Activated CD8-positive, alpha-beta memory T cell treated with anti-CD3 and anti-CD28 coated beads for 4 hours (primary cell): Measurements from ENCODE around the gene KIRREL3.

ENCODE experiments used
- DNase-seq, 2 donors: peaks; one replicate each; pipeline ENCODE4 v3.0.0-alpha.2; 2020; ENCODE audit warnings: low read depth in 2 of 2

The KIRREL3 gene

DNA sequence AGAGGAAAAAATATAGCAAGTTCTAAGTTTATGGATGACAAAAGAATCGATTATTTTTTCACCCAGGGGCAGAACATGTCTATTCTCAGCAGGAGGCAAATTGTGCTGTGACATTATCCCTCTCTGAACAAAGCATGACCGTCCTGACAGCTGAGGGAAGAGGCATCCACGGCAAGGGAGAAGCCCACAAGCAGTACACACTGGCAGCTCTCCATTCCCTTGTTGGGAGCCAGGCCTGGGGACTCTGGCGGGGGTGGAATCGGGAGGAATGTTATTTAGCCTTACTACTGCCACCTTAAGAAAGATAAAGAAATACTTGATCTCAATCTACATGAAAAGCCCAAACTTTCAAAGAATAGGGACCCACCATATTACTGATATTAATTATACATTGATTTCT, 3.4 kb downstream of the KIRREL3 start:
- DNase-seq = no peak

DNA sequence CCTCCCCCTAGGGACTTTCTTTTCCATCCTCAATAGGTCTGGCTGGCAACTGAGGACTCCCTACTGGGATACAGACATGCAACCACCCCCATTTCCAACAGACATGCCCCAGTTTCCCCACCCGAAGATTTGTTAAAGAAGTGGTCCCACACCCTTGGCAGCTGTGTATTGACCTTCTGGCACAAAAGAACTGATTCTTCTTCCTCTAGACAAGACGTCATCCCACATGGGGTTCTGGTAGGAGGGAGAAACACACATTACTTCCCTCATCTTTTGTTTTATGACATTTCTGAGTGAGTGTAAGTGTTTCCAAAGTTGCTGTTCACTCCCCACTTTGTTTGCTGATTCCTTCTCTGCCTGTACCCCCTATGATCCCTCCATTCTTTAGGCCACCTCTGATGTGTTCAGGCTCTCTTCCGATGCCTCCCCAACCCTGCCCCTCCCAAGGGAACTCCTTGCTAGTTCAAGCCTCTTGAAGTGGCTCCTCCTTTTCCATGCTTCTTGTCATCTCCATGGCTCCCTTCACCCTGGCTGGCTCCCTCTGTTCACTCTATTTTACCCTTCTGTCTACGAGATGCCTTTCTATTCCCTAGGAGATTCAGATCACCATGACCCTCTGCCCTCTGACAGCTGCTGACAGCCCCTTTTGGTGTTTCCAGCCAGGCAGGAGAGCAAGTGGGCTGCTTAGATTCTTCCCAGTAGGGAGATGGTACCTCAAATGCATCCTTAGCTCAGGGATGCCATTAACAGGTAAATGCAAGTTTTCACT, 4.3 kb downstream of the KIRREL3 start:
- DNase-seq = no peak

- DNase-seq = no peak
These were observed 7.0 kb downstream of the KIRREL3 start for GRCh38 chr11:126993599-126993998.

DNA sequence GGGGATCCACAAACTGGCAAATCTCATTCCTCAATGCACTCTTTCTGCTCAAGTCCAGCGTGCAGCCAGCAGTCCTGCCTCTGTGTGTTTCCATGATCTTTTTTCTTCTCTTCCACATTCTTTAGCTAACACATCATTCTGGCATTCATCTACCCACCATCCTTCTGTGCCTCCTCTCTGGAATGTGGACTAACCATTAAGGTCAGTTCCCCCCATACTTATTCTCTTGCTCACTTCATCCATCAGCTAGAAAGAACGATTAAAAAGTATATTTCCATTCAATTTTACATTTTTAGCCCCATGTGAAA, 7.8 kb downstream of the KIRREL3 start:
- DNase-seq = no peak

- no peak for DNase-seq
These were observed 8.3 kb downstream of the KIRREL3 start for GRCh38 chr11:126992065-126992803.

DNA sequence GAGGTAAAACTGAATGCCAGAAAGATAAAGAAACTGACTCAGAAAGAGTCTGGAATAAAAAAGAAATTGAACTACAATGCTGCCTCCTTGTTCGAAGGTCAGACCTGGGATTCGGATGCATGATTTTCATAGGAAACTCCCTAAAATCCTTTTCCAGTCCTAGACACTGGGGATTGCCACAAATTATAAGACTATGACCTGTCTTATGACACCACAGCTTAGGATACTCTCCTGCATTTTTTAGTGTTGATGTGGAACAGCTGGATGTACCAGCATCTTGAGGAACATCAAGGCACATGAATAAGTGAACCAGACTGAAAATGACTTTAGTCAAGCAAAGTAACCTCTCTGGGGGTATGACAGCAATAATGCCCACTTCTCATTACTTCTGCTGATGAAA, 9.0 kb downstream of the KIRREL3 start:
- DNase-seq = no peak

- DNase-seq = no peak
These were observed 9.7 kb downstream of the KIRREL3 start for GRCh38 chr11:126990716-126991480.

DNA sequence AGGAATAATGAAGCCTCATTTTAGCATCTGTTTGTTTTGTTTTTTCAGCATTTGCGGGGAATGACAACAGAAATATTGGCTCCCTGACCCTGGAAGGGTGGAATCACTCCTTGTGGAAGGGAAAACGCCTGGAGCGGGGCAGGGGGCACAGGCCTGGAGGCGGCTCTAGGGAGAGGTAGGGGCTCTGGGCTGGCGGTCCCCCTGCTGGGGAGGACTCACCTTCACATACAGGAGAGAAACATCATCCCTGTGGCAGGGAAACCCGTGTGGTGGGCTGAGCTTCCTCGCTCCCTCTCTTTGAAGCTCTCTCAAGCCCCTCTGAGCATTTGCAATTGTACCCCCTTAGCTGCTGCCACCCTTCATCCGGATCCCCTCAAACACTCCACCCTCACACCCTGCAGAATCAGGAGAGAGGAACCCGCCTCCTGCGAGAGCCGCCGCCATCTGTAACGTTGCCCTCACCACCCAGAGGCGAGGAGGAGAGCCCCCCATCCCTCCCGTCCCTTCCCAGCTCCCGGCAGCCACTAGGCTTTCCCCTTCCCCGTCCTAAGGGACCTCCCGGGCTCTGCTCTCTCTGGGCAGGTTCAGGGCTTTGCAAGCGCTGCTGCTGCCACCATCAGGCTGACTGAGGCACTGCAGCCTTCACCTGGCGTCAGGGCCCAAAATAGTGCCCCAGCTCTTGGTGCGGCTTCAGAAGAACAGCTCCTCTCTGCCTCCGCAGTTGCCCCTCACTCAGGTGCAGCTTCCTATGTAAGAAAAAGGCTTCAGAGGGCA, 10.4 kb downstream of the KIRREL3 start:
- DNase-seq = peak in 1 of 2 donors; percentile 3

GRCh38 chr11:126988655-126989054, 11.9 kb downstream of the KIRREL3 start:
- no peak for DNase-seq

DNA sequence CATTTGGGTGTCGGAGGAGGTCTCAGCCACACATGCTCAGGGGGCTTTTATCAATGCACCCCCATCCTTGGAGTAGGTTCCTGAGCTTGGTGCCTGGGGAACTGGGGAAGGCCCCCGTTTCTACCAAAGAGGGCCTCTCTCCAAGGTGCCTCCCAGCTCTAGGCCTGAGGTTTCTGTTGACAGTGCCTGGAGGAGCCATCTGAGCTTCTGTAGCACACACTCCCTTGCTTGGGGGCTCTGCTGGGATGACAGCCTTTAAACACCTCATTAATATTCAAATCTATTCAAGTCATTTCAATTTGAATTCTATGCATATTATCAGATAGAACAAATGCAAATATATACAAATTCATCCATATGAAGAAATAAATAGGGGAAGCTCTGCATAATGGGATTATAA, 18.9 kb downstream of the KIRREL3 start:
- DNase-seq = no peak

DNA sequence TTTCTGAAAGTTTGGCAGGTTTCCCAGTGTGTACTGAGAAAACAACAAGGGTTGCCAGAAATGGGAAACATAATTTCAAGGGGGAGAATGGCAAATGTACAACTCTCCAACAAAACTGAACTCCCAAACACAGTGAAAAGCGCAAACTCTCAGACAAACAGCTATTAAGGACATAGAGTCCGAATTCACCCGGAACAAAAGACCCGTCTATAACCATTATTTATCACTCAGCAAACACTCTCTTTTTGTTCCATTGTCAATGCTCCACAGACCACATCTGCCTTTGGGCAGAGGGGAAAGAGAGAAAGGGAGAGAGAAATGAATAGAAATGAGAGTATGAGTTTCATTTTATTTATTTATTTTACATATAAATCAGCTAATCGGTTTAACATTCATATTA, 21.7 kb downstream of the KIRREL3 start:
- no peak for DNase-seq

DNA sequence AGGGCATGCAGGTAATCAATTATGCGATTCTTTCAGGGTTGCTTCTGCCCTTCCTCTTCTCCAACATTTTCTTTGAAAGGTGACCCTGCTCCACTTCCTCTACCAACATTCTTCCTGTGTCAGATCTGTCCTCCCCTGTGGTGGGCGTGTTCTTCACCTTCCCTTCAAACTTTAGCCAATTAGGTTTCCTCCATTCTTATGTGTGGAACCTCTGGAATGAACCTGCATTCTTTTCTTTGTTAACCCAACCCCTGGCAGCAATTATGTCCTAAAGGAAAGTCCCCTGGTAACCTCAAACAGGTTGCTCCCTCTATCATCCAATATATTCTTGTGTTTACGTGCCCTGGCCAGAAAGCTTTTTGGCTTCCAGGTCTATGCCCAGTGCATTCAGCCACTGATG, 22.4 kb downstream of the KIRREL3 start:
- no peak for DNase-seq

DNA sequence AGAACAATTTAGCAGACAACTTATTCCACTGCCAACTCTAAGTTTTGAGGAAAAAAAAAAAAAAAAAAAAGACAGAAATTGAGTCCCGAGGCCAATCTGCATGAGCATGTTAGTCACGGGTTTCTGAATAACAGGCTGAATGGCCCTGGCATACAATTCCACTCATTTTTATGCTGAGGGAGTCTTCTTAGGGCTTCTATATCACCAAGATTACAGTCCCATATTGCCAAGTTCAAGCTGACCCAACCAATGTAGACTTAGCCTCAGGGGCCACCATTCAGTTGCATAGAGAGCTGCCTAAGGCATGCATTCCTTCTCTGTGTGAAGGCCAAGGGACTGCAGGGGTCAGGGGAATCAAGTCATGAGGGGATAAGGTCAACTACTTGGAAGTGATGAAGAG, 27.5 kb downstream of the KIRREL3 start:
- DNase-seq = no peak

DNA sequence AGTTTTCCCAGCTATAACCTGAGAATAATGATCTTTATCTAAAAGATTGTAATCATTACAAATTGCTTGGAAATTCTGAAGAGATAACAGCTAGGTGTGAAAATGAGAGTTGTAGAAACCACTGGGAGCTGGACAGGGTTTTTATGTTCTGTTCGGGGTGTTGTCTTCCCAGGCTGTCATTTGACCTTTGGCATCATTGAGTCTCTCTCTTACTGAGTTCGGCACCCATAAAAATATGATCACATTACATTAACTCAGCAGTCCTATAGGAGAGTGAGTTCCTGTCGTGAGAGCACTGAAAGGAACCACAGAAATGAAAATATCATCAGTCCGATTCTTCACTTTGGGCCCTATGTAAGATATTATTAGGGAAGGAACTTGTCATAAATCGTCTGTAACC, 29.3 kb downstream of the KIRREL3 start:
- no peak for DNase-seq

DNA sequence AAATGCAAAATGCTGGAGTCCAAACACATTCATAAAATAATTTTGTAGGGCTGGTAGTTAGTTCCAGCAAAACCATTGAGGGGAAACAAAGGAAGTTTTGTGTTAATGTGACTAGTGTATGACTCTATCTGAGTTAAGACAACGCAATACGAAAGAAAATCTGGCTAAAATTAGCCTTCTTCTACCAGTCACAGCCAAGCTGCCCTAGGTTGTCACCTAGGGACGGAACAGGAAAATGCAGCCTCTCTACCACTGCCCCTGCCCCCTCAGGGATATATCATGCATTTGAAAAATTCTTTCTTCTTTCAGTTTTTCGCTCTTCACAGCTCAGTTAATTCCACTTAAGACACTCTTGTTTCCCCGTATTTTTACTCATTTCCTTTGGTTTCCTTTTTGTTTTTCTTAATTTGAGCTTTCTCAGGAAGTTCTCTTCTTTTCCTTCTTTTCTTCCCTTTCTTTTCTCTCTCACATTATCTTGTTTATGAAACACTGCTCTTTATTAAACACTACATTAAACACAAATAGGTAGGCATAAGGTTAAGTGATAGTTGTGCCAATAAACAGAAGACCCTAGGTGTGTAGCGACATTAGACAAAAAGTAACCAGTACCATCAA, 30.6 kb downstream of the KIRREL3 start:
- DNase-seq = no peak

GRCh38 chr11:126968915-126969314, 31.7 kb downstream of the KIRREL3 start:
- DNase-seq = no peak

GRCh38 chr11:126965331-126965730, 35.2 kb downstream of the KIRREL3 start:
- no peak for DNase-seq

GRCh38 chr11:126963603-126964363, 36.8 kb downstream of the KIRREL3 start:
- DNase-seq = no peak

GRCh38 chr11:126963115-126963514, 37.5 kb downstream of the KIRREL3 start:
- no peak for DNase-seq

DNA sequence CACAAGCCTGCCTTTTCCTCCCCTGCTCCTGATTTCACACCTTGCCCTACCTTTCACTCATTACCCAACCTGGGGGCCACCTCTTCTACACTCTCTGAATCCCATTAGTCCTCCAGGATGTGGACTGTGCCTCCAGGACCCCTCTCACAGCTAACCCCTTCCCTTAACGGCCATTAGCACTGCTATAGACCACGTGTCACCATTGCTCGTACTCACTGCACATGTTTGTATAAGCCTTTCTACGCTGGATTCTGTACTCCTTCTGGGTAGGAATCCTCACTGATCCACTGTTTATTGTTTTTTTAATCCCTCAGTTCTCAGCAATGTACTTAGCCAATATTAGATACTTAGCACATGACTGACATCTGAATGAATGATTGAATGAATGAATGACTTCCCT, 40.9 kb downstream of the KIRREL3 start:
- no peak for DNase-seq

- DNase-seq = no peak
These were observed 43.9 kb downstream of the KIRREL3 start for GRCh38 chr11:126956635-126957034.
